AG04449 (cell line): ENCODE results near the gene PLXNA4.

Experiments used
- CTCF ChIA-PET: fragments of 350-600 bp; formaldehyde crosslinking; extraction: SDS; loops from one replicate; lab custom pipeline; 2021; ENCODE audit warnings: antibody characterized with exemption; lab: Yijun Ruan, JAX
- POLR2A ChIA-PET: fragments of 400-600, 350-600 bp; formaldehyde crosslinking; extraction: SDS; loops from one replicate; lab custom pipeline; 2020; ENCODE audit warnings: antibody characterized with exemption, inconsistent platforms; lab: Yijun Ruan, JAX
- DNase-seq: peaks from one replicate; pipeline ENCODE4 v3.0.0-alpha.2; 2010; ENCODE audit warnings: low read depth, low spot score
- H3K4me3 ChIP-seq: 2 replicates; pipeline ENCODE4 v1.5.1; 2011; ENCODE audit warnings: low read depth, mild to moderate bottlenecking, control low read depth, low read length
- CTCF ChIP-seq: IDR thresholded peaks from one replicate; pipeline ENCODE4 v1.5.1; 2011; ENCODE audit warnings: mild to moderate bottlenecking, moderate library complexity, low read length, control low read depth, inconsistent platforms; ENCODE audit not compliant: insufficient read depth; ENCODE audit errors: missing control alignments

PLXNA4 gene

DNA sequence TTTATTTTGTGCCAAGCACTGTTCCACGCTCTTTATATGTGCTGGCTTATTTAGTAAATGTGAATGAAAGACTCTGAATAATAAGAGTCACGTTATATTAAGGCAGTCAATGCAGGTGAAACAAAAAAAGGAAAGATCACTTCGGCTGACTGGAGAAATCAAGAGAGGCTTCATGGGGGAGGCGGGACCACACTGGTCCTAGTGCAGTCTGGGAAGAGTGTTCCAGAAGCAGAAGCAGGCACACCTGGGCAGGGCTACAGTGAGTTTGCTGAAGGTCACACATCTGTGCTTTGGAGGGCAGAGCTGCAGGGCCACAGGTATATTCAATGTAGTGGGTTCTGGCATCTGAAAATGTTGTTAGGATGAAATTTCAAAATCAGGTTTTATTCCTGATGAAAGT, 176.9 kb downstream of the PLXNA4 start:
- TF ChIP-seq CTCF, result no peak
- CTCF ChIA-PET, result no interaction called here

GRCh38 chr7:132398253-132398925, 177.9 kb downstream of the PLXNA4 start:
- ChIA-PET POLR2A (no interaction called here), CTCF (no interaction called here)
- TF ChIP-seq CTCF, result no peak
- H3K4me3 ChIP-seq, result no peak overlapping the region
- DNase-seq, result no peak

More for the DNA sequence above, 176.9 kb downstream of the PLXNA4 start:
- no peak overlapping the region for H3K4me3 ChIP-seq
- no peak for DNase-seq
- POLR2A ChIA-PET, result no interaction called here

GRCh38 chr7:132397070-132397469, 179.2 kb downstream of the PLXNA4 start:
- ChIA-PET POLR2A (no interaction called here), CTCF (no interaction called here)
- H3K4me3 ChIP-seq, result no peak overlapping the region
- no peak for TF ChIP-seq CTCF
- DNase-seq, result no peak

- H3K4me3 ChIP-seq, result no peak overlapping the region
- no peak for DNase-seq
- ChIA-PET POLR2A (no interaction called here), CTCF (interaction anchor here (2.1 kb wide), 1 partner anchor 182 kb away, joined by 5 read pairs; no protein-coding TSS in a partner anchor)
- no peak for TF ChIP-seq CTCF
Observed at GRCh38 chr7:132395361-132395760, 180.9 kb downstream of the PLXNA4 start.

DNA sequence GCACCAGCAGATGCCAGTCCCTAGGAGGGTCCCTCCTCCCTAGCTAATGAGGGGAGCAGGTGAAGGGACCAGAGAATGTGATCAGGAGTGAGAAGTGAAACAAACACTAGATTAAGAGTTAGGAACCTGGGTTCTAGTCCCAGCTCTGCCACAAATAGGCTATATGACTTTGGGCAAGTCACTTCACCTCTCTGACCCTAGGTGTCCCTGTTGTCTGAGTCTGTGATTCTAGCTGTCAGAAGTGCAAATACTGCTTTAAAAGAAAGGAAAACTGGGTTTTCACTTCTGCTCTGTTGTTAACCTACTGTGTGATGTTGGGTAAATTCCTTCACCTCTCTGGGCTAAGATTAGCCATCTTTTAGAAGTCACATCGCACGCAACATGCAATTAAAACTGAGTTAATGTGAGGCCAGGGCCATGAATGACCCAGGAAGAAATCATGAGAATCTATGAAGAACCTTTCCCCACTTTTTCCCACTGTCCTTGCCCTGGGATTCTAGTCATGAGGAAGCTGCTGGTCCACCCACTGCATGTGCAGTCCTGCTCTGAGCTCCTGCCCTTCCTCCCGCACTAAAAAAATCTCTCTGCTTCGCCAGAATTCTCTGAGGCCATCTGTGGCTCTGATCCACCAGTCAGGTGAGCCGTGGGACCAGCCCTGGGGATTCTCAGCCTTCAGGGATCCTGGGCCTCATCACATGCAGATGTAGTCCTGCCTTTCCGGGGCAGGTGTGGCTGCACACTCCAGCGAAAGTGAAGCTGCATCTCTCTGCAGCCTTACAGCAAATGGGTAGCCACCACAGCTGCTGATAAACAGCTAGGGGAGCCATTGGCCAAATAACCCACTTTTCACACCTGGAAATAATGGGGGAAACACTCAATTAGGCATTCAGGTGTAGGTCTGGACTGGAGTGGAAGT, 181.7 kb downstream of the PLXNA4 start:
- no peak for TF ChIP-seq CTCF
- H3K4me3 ChIP-seq, result no peak overlapping the region
- no peak for DNase-seq
- POLR2A ChIA-PET, result no interaction called here
- CTCF ChIA-PET, result interaction anchor here (1.0 to 2.1 kb wide), 4 partner anchors 9 to 186 kb away, joined by 3 to 5 read pairs (median 4); no protein-coding TSS in a partner anchor

DNA sequence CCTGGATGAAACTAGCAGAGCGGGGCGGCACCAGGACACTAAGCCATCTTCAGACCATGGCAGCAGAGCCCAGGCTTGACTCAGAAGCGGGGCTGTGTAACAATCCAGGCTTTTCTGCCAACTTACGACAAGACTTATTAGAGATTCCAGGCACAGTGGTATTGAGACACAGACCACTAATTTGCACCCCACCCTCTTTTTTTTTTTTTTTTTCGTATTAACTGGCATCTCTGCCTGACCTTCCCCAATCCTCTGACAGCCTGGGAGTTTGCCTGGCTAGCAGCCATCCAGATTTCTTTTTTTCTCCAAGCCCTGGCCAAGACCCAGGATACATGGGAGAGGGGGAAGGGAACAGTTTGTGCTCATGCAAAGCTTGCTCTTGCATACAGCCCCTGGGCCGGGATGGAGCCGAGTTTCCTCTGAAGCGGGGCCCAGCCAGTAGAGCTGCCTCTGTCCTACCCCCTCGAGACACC, 182.4 kb downstream of the PLXNA4 start:
- no peak overlapping the region for H3K4me3 ChIP-seq
- no peak for DNase-seq
- no peak for TF ChIP-seq CTCF
- ChIA-PET POLR2A (no interaction called here), CTCF (interaction anchor here (1.0 to 2.1 kb wide), 4 partner anchors 8 to 187 kb away, joined by 3 to 5 read pairs (median 4); no protein-coding TSS in a partner anchor)
